Mammary epithelial cell (primary cell): Measurements from ENCODE around the gene AGAP1.

Source experiments
- EZH2 ChIP-seq: IDR thresholded peaks from 2 replicates; pipeline ENCODE4 v1.6.1; 2012; ENCODE audit warnings: low read length, inconsistent platforms, borderline replicate concordance
- TF ChIP-seq, protein P1 (sequence below), 2 donors: IDR thresholded peaks in 1 of 2; conservative IDR thresholded peaks in 1 of 2; 2 replicates each; pipeline ENCODE4 v1.5.1; 2011 to 2012; ENCODE audit warnings: inconsistent platforms in 2 of 2, low read length in 2 of 2, mild to moderate bottlenecking in 2 of 2, control low read depth in 1 of 2, low read depth in 1 of 2; ENCODE audit not compliant: insufficient read depth in 1 of 2; ENCODE audit errors: extremely low read depth in 1 of 2

DNA sequence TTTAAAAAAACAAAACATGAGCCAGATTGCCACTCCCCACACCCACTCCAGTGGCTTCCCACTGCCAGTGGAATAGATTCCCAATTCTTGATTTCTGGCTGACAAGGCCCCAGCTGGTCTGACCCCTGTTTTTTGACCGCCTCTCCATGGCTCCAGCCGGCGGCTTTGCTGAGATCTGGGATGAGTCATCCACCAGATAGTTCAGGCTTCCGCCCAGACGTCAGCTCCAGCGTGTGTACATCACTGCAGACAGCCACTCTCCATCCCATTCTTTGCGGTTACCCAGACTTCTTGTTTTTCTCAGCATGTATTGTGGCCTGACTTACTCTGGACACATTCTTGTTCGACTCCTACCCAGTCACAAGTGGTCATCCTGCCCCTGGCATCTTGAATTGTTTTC is 446.5 kb downstream of the AGAP1 start:
- TF ChIP-seq EZH2 = no peak
- TF ChIP-seq, protein P1, sequence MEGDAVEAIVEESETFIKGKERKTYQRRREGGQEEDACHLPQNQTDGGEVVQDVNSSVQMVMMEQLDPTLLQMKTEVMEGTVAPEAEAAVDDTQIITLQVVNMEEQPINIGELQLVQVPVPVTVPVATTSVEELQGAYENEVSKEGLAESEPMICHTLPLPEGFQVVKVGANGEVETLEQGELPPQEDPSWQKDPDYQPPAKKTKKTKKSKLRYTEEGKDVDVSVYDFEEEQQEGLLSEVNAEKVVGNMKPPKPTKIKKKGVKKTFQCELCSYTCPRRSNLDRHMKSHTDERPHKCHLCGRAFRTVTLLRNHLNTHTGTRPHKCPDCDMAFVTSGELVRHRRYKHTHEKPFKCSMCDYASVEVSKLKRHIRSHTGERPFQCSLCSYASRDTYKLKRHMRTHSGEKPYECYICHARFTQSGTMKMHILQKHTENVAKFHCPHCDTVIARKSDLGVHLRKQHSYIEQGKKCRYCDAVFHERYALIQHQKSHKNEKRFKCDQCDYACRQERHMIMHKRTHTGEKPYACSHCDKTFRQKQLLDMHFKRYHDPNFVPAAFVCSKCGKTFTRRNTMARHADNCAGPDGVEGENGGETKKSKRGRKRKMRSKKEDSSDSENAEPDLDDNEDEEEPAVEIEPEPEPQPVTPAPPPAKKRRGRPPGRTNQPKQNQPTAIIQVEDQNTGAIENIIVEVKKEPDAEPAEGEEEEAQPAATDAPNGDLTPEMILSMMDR (conservative IDR thresholded peaks at IDR 0.05 in 1 of 2, IDR thresholded peaks at IDR 0.05 in 1 of 2; ENCODE audit: extremely low read depth in 1 of 2, insufficient read depth in 1 of 2, low read depth in 1 of 2, low read length in 2 of 2) = no peak
